ENCODE measurements around the gene ACAP3. TPM values are rescaled to one million over a fixed set of nuclear protein-coding genes. Genes with fewer than 3 reads are reported as not detected.

Gene ACAP3
- total and polyA plus RNA-seq, 9 donors: 28.2 to 63.5 (median 50.6) TPM

- no peak for DNase-seq
Observed at GRCh38 chr1:1292442-1292779, 15.3 kb downstream of the ACAP3 start.

GRCh38 chr1:1291548-1292441 is 15.9 kb downstream of the ACAP3 start:
- H3K36me3 ChIP-seq (ENCODE audit: control insufficient read depth, insufficient read depth, low read length): peaks cover 23% of the 10 kb centered on the region
- peak; percentile 70 for DNase-seq
- no peaks in the 10 kb centered on the region for H3K27me3 ChIP-seq (ENCODE audit: control insufficient read depth, insufficient read depth, low read length)
- H3K27ac ChIP-seq (ENCODE audit: low read length): no peak overlapping the region
- H3K9me3 ChIP-seq (replicated peaks; ENCODE audit: control insufficient read depth, low read depth, low read length): no peaks in the 10 kb centered on the region
- WGBS (ENCODE audit: insufficient coverage): 32% methylated on average over 40 of the region's 45 CpGs
- H3K4me1 ChIP-seq (ENCODE audit: control insufficient read depth, insufficient read depth, low read length): peaks cover 10% of the 10 kb centered on the region
- no peak overlapping the region for H3K4me3 ChIP-seq (ENCODE audit: low read length)

More at GRCh38 chr1:1292442-1292779, 15.3 kb downstream of the ACAP3 start:
- no peak overlapping the region for H3K4me3 ChIP-seq (ENCODE audit: low read length)
- H3K4me1 ChIP-seq (ENCODE audit: control insufficient read depth, insufficient read depth, low read length): peaks cover 10% of the 10 kb centered on the region
- H3K27me3 ChIP-seq (ENCODE audit: control insufficient read depth, insufficient read depth, low read length): no peaks in the 10 kb centered on the region
- H3K9me3 ChIP-seq (replicated peaks; ENCODE audit: control insufficient read depth, low read depth, low read length): no peaks in the 10 kb centered on the region
- peaks cover 24% of the 10 kb centered on the region for H3K36me3 ChIP-seq (ENCODE audit: control insufficient read depth, insufficient read depth, low read length)
- no peak overlapping the region for H3K27ac ChIP-seq (ENCODE audit: low read length)
- WGBS (ENCODE audit: insufficient coverage): 84% methylated on average over 9 of the region's 9 CpGs

GRCh38 chr1:1291023-1291528 is 16.7 kb downstream of the ACAP3 start:
- DNase-seq: no peak
- Histone ChIP-seq H3K36me3 (ENCODE audit: control insufficient read depth, insufficient read depth, low read length) (peaks cover 16% of the 10 kb centered on the region), H3K9me3 (replicated peaks; ENCODE audit: control insufficient read depth, low read depth, low read length) (no peaks in the 10 kb centered on the region), H3K4me3 (ENCODE audit: low read length) (no peak overlapping the region), H3K27ac (ENCODE audit: low read length) (no peak overlapping the region), H3K27me3 (ENCODE audit: control insufficient read depth, insufficient read depth, low read length) (peaks cover 2% of the 10 kb centered on the region), H3K4me1 (ENCODE audit: control insufficient read depth, insufficient read depth, low read length) (peaks cover 10% of the 10 kb centered on the region)
- WGBS (ENCODE audit: insufficient coverage): 50% methylated on average over 28 of the region's 28 CpGs

GRCh38 chr1:1290238-1290731 is 17.4 kb downstream of the ACAP3 start:
- H3K4me3 ChIP-seq (ENCODE audit: low read length): no peak overlapping the region
- H3K27me3 ChIP-seq (ENCODE audit: control insufficient read depth, insufficient read depth, low read length): peaks cover 2% of the 10 kb centered on the region
- peaks cover 10% of the 10 kb centered on the region for H3K4me1 ChIP-seq (ENCODE audit: control insufficient read depth, insufficient read depth, low read length)
- H3K36me3 ChIP-seq (ENCODE audit: control insufficient read depth, insufficient read depth, low read length): peaks cover 8% of the 10 kb centered on the region
- no peak for DNase-seq
- WGBS (ENCODE audit: insufficient coverage): 43% methylated on average over 11 of the region's 15 CpGs
- H3K9me3 ChIP-seq (replicated peaks; ENCODE audit: control insufficient read depth, low read depth, low read length): no peaks in the 10 kb centered on the region
- no peak overlapping the region for H3K27ac ChIP-seq (ENCODE audit: low read length)

- DNase-seq: no peak
- peaks cover 2% of the 10 kb centered on the region for H3K27me3 ChIP-seq (ENCODE audit: control insufficient read depth, insufficient read depth, low read length)
- no peaks in the 10 kb centered on the region for H3K9me3 ChIP-seq (replicated peaks; ENCODE audit: control insufficient read depth, low read depth, low read length)
- H3K36me3 ChIP-seq (ENCODE audit: control insufficient read depth, insufficient read depth, low read length): no peaks in the 10 kb centered on the region
- H3K4me1 ChIP-seq (ENCODE audit: control insufficient read depth, insufficient read depth, low read length): peaks cover 10% of the 10 kb centered on the region
- no peak overlapping the region for H3K27ac ChIP-seq (ENCODE audit: low read length)
- WGBS (ENCODE audit: insufficient coverage): 80% methylated on average over 31 of the region's 46 CpGs
- no peak overlapping the region for H3K4me3 ChIP-seq (ENCODE audit: low read length)
Observed at GRCh38 chr1:1287288-1288110, 20.2 kb downstream of the ACAP3 start.

- H3K27ac ChIP-seq (ENCODE audit: low read length): no peak overlapping the region
- peaks cover 8% of the 10 kb centered on the region for H3K4me1 ChIP-seq (ENCODE audit: control insufficient read depth, insufficient read depth, low read length)
- no peaks in the 10 kb centered on the region for H3K36me3 ChIP-seq (ENCODE audit: control insufficient read depth, insufficient read depth, low read length)
- H3K4me3 ChIP-seq (ENCODE audit: low read length): no peak overlapping the region
- H3K27me3 ChIP-seq (ENCODE audit: control insufficient read depth, insufficient read depth, low read length): peaks cover 2% of the 10 kb centered on the region
- no peaks in the 10 kb centered on the region for H3K9me3 ChIP-seq (replicated peaks; ENCODE audit: control insufficient read depth, low read depth, low read length)
- WGBS (ENCODE audit: insufficient coverage): 48% methylated on average over 45 of the region's 50 CpGs
- DNase-seq: no peak
Observed at GRCh38 chr1:1286313-1287261, 21.1 kb downstream of the ACAP3 start.

- Histone ChIP-seq H3K4me1 (ENCODE audit: control insufficient read depth, insufficient read depth, low read length) (peaks cover under 1% of the 10 kb centered on the region), H3K9me3 (replicated peaks; ENCODE audit: control insufficient read depth, low read depth, low read length) (no peaks in the 10 kb centered on the region), H3K27me3 (ENCODE audit: control insufficient read depth, insufficient read depth, low read length) (peaks cover 2% of the 10 kb centered on the region), H3K4me3 (ENCODE audit: low read length) (no peak overlapping the region), H3K27ac (ENCODE audit: low read length) (no peak overlapping the region), H3K36me3 (ENCODE audit: control insufficient read depth, insufficient read depth, low read length) (no peaks in the 10 kb centered on the region)
- no peak for DNase-seq
- 65% methylated on average over 26 of the region's 37 CpGs for WGBS (ENCODE audit: insufficient coverage)
Observed at GRCh38 chr1:1285611-1286311, 22.0 kb downstream of the ACAP3 start.

- Histone ChIP-seq H3K4me3 (ENCODE audit: low read length) (no peak overlapping the region), H3K36me3 (ENCODE audit: control insufficient read depth, insufficient read depth, low read length) (no peaks in the 10 kb centered on the region), H3K9me3 (replicated peaks; ENCODE audit: control insufficient read depth, low read depth, low read length) (no peaks in the 10 kb centered on the region), H3K27me3 (ENCODE audit: control insufficient read depth, insufficient read depth, low read length) (peaks cover 2% of the 10 kb centered on the region), H3K27ac (ENCODE audit: low read length) (no peak overlapping the region), H3K4me1 (ENCODE audit: control insufficient read depth, insufficient read depth, low read length) (no peaks in the 10 kb centered on the region)
- 77% methylated on average over 22 of the region's 22 CpGs for WGBS (ENCODE audit: insufficient coverage)
- no peak for DNase-seq
Observed at GRCh38 chr1:1285102-1285571, 22.6 kb downstream of the ACAP3 start.
